GM18873 (cell line): ENCODE measurements around the gene SLC18A3.

Source experiments
- ATAC-seq: cut with Tn5 transposase; IDR thresholded peaks from one replicate; pipeline ENCODE4 v1.9.1; 2021; ENCODE audit warnings: mild to moderate bottlenecking, moderate library complexity, moderate number of reproducible peaks; ENCODE audit not compliant: unreplicated experiment, low FRiP score

The SLC18A3 gene

DNA sequence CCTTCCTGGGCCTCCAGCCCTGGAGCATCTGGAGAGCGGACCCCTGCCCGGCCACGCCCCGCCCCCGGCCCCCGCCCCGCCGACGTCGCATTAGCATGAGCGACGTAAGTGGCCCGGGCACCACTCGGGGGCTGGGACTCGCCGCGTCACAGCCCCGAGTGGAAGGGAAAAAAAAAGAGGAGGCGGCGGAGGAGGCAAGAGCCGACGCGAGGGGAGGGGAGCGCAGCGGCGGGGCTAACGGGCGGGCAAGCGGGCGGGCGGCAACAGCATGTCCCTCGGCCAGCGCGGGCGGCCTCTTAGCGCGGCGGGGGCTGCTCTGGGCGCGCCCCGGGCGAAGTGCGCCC lies at the start of gene SLC18A3:
TSS of gene SLC18A3 (plus strand) at position 197 of the 344 bp plus-strand sequence. CDS start 431 bp downstream, outside the sequence.
- no peak for ATAC-seq

DNA sequence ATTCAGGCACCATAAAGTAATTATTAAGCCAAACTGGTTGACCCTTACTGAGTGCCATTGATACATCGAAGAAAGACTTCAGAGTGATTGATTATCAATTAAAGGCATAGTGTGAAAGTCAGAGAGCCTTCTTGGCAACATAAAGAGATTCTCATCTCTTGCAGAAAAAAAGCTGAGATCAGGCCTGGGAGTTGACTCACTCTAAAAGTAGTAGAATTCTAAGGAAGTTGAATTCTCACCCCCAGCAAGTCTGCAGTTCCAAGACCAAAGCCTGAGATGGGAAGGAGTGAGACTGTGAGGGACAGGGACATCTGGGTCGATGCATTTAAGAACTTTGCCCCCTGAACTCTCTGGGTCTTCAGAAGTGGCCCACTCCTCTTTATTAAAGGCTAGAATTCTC lies 49.6 kb upstream of the SLC18A3 start:
- ATAC-seq: no peak

DNA sequence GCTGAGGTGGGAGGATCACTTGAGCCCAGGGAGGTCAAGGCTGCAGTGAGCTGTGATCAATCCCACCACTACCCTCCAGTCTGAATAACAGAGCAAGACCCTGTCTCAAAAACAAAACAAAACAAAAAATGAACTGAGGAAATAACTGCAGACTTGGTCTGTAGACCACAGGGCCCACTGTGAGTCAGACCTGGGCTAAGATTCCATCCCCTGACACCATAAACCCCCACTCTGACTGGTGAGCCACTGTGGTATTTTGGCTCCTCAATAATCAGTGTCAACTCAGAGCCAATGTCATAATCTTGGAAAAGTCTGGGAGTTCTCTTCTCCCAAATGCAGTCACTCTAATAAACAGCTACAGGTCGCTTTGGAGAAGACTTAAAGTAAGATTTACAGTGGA lies 47.2 kb upstream of the SLC18A3 start:
- ATAC-seq: no peak

DNA sequence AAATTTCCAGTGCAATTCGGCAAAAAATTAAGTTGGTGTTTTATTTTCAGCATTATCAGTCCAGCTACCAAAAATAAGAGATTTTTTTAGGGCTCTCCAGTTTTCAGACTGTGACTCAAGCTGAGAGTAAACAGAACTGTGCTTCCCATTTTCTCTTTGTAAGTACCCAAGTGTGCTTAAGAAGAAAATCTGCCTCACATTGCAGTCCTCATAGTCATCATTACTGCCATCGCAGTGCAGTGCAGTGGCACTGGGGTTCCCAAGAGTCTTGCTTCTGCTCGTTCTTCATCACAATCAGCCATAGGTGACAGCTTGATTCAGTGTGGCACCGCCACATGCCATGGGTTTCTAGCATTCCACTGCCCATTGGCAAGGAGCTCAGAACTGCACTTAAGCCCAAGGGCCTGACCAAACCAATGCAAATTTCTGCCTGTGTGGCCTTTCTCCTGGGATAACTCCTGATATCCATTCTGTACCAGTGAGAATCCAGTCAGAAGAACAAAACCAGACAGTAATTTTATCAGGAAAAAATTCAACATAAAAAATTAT lies 45.6 kb upstream of the SLC18A3 start:
- ATAC-seq: no peak

DNA sequence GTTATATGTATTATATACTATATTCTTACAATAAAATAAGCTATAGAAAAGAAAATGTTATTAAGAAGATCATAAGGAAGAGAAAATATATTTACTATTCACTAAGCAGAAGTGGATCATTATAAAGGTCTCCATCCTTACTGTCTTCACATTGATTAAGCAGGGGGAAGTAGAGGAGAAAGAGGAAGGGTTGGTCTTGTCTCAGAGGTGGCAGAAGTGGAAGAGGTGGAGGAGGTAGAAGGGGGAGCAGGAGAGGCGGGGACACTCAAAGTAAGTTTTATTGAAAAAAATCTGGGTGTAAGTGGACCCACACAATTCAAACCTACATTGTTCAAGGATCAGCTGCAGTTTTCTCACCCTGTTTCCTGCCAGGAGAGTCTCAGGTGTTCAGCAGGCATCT lies 42.3 kb upstream of the SLC18A3 start:
- ATAC-seq: no peak

DNA sequence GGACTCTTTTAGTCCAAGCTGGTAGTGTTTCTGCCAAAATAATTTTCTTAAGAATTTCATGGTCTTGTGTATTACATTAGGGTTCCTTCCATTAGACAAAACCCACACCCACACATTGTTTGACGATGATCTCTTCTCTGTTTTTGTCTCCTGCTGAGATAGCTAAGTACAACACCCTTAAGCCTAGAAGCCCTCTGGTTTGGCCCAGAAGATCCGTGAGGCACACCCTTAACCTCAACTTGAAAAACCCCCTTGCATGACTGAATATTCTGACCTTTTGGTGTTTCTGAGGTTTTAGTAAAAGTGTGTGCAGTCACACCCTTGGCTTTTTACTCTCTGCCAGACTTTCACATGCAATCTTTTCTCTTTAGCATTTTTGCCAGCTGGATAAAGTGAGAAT lies 41.9 kb upstream of the SLC18A3 start:
- no peak for ATAC-seq

DNA sequence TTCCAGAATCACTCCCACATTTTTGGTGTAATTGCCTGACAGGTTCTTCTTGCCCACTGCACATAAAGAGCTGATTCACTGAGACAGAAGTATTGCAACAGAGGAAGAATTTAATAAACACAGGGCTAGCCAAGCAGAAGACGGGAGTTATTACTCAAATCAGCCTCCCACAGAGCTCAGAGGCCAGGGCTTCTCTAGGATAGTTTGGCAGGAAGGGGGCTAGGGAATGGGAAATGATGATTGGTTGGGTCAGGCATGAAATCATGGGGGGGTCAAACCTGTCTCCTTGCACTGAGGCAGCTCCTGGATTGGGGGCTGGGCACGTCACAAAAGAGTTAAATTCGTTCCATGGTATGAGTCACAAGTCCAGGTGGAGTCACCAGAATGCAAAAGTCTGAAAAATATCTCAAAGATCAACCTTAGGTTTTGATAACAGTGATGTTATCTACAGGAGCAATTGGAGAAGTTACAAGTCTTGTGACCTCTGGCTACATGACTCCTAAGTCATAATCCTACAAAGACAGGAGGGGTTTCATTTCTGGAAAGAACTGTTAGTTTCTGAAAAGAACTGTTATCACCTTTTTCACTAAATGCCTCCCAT lies 41.0 kb upstream of the SLC18A3 start:
- ATAC-seq: no peak

DNA sequence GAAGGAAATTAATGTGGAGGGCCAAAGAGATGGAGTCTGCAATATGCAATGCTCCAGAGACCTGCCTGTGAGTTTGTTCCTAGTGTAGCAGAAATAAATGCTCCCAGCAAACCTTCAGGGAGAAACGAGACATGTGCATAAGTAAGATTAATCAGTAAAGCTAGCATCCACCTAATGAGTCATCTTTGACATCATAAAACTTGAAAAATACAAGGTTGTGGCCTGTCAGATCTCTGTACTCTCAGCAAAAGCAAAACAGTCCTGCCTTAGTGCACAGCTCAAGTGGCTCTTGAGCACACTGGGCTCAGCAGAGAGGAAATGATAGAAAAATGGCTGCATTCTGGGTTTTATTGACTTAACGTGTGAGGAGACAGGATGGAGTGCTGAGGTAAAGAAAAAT lies 38.7 kb upstream of the SLC18A3 start:
- no peak for ATAC-seq

DNA sequence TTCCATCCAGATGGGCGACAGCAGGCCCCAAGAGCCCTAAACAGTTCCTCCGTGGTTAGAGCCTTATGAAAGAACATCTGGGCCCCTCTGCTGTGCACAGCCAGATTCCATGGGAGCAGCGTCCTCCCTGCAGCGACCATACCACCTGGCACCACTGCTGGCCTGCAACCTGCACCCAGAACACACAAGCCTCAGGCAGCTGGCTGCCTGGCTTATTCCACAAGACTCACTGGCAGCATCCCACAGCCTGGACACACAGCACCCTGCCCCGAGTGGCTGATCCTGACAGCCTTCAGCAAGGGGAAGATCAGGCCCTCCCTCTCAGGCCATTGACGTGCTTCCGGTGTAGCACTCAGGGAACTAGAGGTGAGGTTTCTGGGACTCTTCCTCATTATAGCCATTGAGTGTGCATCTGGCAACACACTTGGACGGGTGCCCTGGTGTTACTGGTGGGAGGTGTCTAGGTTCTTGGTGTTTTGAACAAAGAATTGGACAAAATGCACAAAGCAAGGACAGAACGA lies 37.5 kb upstream of the SLC18A3 start:
- no peak for ATAC-seq

DNA sequence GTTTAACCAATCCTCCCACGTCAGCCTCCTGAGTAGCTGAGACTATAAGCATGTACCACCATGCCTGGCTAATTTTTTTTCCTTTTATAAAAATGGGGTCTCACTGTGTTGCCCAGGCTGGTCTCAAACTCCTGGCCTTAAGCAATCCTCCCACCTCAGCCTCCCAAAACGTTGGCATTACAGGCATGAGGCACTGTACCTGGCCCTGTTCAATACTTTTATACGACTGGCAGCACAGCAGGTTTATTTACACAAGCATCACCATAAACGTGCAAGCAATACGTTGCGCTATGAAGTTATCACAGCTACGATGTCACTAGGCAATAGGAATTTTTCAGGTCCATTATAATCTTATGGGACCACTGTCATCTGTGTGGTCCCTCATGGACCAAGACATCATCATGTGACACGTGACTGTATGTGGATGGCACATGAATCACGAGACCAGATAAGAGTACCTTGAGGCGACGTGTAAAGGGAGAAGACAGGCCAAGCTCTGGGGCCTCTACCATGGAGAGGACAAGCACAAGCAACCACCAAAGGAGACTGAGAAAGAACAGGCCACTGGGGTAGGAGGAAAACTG lies 34.5 kb upstream of the SLC18A3 start:
- ATAC-seq: no peak

DNA sequence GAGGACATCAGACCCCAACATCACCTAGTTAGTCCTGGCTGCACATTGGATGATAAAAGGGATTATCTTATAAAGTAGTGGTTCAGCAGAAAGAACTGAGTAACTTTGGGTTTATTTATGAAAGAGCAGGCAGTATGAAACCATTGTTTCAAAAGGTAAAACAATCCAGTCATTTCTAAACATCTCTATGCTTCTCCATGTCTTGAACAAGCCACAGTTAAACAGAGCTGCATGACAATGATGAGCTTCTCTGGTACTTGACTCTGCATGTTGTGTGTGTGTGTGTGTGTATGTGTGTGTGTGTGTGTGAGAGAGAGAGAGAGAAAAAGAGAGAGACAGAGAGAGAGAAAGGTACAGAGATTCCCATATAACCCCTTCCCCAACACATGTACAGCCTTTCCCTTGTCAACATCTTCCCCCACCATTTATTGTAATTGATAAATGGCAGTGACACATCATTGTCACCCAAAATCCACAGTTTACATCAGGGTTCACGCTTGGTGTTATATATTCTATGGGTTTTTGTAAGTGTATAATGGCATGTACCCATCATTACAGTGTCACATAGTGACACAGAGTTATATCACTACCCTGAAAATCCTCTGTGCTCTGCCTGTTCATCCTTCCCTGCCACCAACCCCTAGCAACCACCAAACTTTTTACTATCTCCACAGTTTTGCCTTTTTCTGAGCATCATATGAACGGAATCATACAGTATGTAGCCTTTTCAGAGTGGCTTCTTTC lies 32.8 kb upstream of the SLC18A3 start:
- no peak for ATAC-seq

DNA sequence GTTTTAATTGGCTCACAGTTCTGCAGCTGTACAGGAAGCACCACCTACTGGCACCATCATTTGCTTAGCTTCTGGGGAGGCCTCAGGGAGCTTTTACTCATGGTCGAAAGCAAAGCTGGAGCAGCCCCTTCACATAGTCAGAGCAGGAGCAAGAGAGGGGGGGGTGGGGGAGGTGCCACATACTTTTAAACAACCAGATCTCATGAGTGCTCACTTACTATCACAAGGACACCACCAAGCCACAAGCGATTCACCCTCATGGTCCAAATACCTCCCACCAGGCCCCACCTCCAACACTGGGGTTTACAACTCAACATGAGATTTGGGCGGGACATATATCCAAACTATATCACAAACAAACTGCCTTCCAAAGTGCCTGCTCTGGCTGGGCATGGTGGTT lies 31.7 kb upstream of the SLC18A3 start:
- no peak for ATAC-seq

DNA sequence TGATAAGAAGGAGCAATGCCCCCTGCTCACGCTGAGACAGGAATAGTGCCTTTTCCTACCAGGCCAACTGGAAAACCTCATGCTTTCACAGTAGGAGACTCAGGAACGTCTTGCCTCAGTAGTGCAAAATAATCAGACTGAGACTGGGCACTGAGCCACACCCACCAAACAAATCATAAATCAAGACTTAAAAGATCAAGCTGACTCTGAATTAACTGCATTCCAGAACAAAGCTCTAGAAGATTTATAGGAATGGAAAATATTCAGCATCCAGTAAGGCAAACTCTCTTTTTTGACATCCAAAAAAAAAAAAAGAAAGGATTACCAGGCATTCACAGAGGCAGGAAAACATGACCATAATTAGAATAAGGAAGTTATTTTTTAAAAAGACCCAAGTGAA lies 30.5 kb upstream of the SLC18A3 start:
- ATAC-seq: no peak

DNA sequence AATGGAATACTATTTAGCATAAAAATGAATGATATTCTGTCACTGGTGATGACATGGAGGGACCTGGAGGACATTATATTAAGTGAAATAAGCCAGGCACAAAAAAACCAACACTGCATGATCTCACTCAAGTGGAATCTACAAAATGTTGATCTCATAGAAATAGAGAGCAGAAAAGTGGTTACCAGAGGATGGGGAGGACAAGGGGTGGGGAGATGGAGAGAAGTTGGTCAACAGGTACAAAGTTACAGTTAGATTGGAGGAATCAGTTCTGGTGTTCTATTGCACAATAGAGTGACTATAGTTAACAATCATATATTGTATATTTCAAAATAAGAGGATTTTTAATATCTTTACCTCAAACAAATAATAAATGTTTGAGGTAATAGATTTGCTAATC lies 24.7 kb upstream of the SLC18A3 start:
- no peak for ATAC-seq

DNA sequence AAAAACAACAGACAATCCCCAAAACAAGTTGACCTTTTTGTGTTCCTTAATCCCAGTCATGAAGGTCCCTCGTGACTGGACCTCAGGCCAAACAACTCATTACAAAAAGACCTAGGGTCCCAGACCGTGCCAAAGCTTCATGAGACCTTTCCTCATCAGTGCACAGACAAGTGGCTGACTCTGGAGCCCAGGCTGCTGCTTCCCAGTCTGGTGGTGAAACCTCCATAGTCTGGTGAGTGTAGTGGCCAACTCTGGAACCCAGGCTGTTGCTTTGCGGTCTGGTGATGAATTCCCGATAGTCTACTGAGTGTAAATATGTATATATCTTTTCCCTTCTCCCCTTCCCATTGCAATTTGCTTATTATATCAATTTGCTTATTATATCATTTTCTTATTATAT lies 22.1 kb upstream of the SLC18A3 start:
- ATAC-seq: no peak

DNA sequence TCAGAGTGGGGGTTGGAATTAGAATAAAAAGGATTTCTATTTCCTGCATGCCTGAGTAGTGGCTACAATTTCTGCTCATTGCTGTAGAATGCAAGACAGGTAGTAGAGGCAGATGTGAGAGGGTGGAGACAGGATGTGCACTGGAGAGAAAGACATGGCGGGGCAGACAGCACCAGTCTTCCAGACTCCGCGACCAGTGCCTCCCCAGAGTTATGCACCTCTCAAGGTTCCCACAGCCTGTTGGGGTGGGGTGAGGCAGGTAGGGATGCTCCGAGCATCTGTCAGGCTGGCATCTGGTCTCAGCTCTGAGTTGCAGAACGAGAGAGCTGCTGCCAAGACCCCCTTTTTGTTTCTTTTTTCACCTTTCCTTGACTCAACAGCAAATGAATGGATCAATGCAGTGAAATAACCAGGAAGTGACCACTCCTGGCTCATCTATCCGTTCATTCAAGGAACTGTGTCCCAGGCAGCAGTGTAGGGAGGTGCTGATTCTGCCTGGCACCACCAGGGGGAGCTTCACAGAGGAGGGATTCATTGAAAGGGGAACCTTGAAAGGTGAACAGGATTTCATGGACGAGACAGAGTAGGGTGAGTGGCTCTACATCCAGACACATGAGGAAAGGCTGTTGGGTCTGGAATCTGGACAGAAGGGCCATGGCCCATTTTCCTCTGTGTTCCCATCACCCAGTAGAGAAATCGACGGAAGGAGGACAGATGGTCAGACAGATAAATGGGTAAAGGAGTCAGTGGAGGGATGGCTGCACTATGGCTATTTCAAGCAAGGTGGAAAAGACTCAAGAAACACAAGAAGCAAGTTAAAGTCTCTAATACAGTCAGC lies 17.2 kb upstream of the SLC18A3 start:
- ATAC-seq: peak; percentile 63

DNA sequence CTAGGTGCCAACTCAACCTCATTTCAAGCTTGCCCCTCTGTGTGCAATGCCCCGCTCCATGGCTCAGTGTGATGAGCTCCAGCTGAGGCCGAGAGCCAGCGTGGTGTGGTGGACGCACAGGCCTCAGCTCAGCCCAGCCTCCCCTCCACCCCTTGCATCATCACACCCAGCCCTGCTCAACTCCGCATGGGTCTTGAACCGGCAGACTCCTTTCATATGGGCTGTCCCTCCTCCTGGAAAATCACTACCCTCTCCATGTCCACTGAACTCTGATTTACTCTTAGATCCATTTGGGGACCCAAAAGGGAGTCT lies 16.6 kb upstream of the SLC18A3 start:
- no peak for ATAC-seq

DNA sequence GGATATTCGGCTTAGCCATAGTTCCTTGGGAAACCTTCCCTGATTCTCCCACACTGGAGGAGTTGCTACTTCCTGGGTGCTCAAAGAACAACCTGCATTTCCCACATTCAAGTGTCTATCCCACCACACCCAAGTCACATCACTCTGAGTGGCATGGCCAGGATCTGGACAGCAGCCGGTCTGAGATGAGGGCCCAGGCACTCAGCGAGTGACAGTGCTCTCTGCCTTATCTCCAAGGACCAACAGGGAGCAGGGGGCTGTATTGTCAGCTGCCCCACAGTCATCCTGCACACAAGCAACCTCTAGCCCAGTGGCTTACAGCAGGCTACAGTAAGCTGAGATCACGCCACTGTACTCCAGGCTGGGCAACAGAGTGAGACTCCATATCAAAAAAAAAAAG lies 16.1 kb upstream of the SLC18A3 start:
- no peak for ATAC-seq

DNA sequence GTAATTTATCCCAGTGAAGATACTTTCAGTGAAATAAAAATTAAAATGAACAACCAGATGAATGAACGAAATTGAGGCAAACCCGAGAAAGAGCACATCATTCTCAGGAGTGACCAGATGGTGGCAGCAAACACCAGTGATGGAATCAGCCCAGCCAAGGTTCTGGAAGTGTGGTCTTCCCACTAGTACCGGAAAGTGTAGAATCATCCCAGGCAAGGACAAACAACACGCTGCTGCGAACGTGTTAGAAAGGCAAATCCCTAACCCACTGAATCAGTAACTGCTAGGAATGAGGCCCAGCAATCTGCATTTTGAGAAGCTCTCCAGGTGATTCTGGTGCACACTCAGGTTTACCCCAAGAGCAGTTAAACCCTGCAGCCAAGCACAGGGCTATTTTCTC lies 15.5 kb upstream of the SLC18A3 start:
- ATAC-seq: no peak

DNA sequence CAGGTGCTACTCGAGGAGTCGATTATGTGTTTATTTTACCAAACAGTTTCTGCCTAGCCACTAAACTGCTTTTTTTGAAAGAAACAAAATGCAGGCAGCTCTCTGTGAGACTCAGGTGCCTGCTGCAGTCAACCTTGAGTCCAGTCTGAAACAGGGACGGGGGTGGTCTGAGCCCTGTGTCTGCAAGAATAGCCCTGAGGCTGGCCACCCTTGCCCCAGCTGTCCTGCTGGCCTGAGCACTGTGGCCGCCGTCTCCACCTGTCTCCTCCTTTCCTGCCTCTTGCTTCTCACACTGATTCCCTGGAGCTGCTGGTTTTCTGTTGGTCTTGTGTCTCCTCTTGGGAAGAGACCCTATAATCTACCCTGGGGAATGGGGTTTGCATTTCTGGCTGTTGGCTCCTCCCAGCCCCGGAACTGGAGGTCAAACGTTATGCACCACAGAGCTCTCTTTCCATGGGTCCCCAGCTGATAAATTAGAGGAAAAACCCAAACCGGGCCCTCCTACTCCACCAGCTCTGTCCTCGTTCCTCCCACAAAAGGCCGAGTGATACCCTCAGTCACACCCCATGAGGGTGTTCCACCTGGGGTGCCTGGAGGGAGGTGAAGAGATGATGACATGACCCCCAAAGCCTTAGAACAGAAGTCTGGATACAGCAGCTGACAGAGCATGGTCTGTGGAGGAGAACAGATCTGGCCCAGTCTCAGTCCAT lies 15.0 kb upstream of the SLC18A3 start:
- ATAC-seq: no peak
